Neural progenitor cell (in vitro differentiated cells): ENCODE results near the gene PEAK1. TPM values are rescaled to one million over a fixed set of nuclear protein-coding genes. Genes with fewer than 3 reads are reported as not detected.

ENCODE experiments used
- DNase-seq: peaks from one replicate; pipeline ENCODE4 v3.0.0-alpha.2; 2016; ENCODE audit warnings: low spot score
- H2AFZ ChIP-seq: fragments of 200-600 bp; sonication (generic); replicated peaks from 2 replicates; pipeline ENCODE4 v1.6.1; 2016; ENCODE audit warnings: antibody characterized with exemption
- H3F3A ChIP-seq: fragments of 200-600 bp; sonication (generic); 2 replicates; pipeline ENCODE4 v1.6.1; 2016; ENCODE audit warnings: antibody characterized with exemption, low read depth
- H3K27ac ChIP-seq: fragments of 200-600 bp; sonication (generic); 2 replicates; pipeline ENCODE4 v1.5.1; 2016; ENCODE audit warnings: mild to moderate bottlenecking
- H3K27me3 ChIP-seq: fragments of 200-600 bp; sonication (generic); 2 replicates; pipeline ENCODE4 v1.6.1; 2016; ENCODE audit warnings: mild to moderate bottlenecking, moderate library complexity
- H3K36me3 ChIP-seq: fragments of 200-600 bp; sonication (generic); 2 replicates; pipeline ENCODE4 v1.5.1; 2016
- H3K4me1 ChIP-seq: fragments of 200-600 bp; sonication (generic); 2 replicates; pipeline ENCODE4 v1.6.1; 2016; ENCODE audit warnings: mixed run types
- H3K4me2 ChIP-seq: fragments of 200-600 bp; sonication (generic); 2 replicates; pipeline ENCODE4 v1.6.1; 2016
- H3K4me3 ChIP-seq: fragments of 200-600 bp; sonication (generic); 2 replicates; pipeline ENCODE4 v1.5.1; 2016
- H3K79me2 ChIP-seq: fragments of 200-600 bp; sonication (generic); 2 replicates; pipeline ENCODE4 v1.6.1; 2016; ENCODE audit warnings: low read depth
- H3K9ac ChIP-seq: fragments of 200-600 bp; sonication (generic); 2 replicates; pipeline ENCODE4 v1.6.1; 2016
- H3K9me3 ChIP-seq: fragments of 200-600 bp; sonication (generic); 2 replicates; pipeline ENCODE4 v1.5.1; 2016; ENCODE audit warnings: low read depth
- H4K20me1 ChIP-seq: fragments of 200-600 bp; sonication (generic); 2 replicates; pipeline ENCODE4 v1.6.1; 2016; ENCODE audit warnings: low read depth
- H3K27ac Mint-ChIP-seq: 3 replicates; pipeline ENCODE4 v1.8.0; 2021; ENCODE audit warnings: mixed read lengths
- H3K27me3 Mint-ChIP-seq: 2 replicates; pipeline ENCODE4 v1.8.0; 2022; ENCODE audit warnings: low read depth, mild to moderate bottlenecking, inconsistent platforms, moderate library complexity, mixed read lengths; ENCODE audit not compliant: insufficient read depth
- H3K36me3 Mint-ChIP-seq: 3 replicates; pipeline ENCODE4 v1.8.0; 2021; ENCODE audit warnings: mixed read lengths
- H3K4me1 Mint-ChIP-seq: 3 replicates; pipeline ENCODE4 v1.8.0; 2021; ENCODE audit warnings: mixed read lengths
- H3K4me3 Mint-ChIP-seq: 3 replicates; pipeline ENCODE4 v1.8.0; 2021; ENCODE audit warnings: mild to moderate bottlenecking, moderate library complexity, mixed read lengths
- H3K9me3 Mint-ChIP-seq: 3 replicates; pipeline ENCODE4 v1.8.0; 2020; ENCODE audit warnings: mixed read lengths
- CTCF ChIP-seq: fragments of 200-600 bp; sonication (generic); IDR thresholded peaks from 2 replicates; pipeline ENCODE4 v1.5.1; 2017; ENCODE audit warnings: antibody characterized with exemption, mild to moderate bottlenecking
- EZH2 ChIP-seq: fragments of 200-600 bp; sonication (generic); IDR thresholded peaks from 2 replicates; pipeline ENCODE4 v1.6.1; 2017; ENCODE audit warnings: antibody characterized with exemption, mild to moderate bottlenecking, moderate library complexity
- EZH2phosphoT487 ChIP-seq: fragments of 200-600 bp; sonication (generic); IDR thresholded peaks from 2 replicates; pipeline ENCODE4 v1.6.1; 2017; ENCODE audit warnings: antibody characterized with exemption
- total RNA-seq: library from RNA; depleted of rRNA; stranded (reverse); fragments of >200 nt; gene quantifications from 2 replicates; pipeline ENCODE4 v1.2.3, GENCODE V29; 2015; ENCODE audit warnings: low replicate concordance

Gene PEAK1
- total RNA-seq, 1 donor from 2014 or later = 30.9 TPM

GRCh38 chr15:77295446-77295845 is 124.5 kb downstream of the PEAK1 start:
- H3K27ac ChIP-seq = no peak overlapping the region
- H3F3A ChIP-seq = no peaks in the 10 kb centered on the region
- no peaks in the 10 kb centered on the region for H3K36me3 Mint-ChIP-seq
- H3K9me3 ChIP-seq = no peaks in the 10 kb centered on the region
- H3K4me1 Mint-ChIP-seq = no peaks in the 10 kb centered on the region
- no peaks in the 10 kb centered on the region for H3K79me2 ChIP-seq
- no peaks in the 10 kb centered on the region for H3K27me3 Mint-ChIP-seq
- H3K4me2 ChIP-seq = no peak overlapping the region
- H3K9me3 Mint-ChIP-seq = no peaks in the 10 kb centered on the region
- H3K4me3 Mint-ChIP-seq = no peak overlapping the region
- no peak overlapping the region for H3K27ac Mint-ChIP-seq
- no peaks in the 10 kb centered on the region for H3K27me3 ChIP-seq
- H4K20me1 ChIP-seq = no peaks in the 10 kb centered on the region
- no peak overlapping the region for H2AFZ ChIP-seq
- H3K4me3 ChIP-seq = no peak overlapping the region
- no peaks in the 10 kb centered on the region for H3K36me3 ChIP-seq
- H3K4me1 ChIP-seq = no peaks in the 10 kb centered on the region
- no peak for DNase-seq
- H3K9ac ChIP-seq = no peak overlapping the region
- no peak for TF ChIP-seq CTCF
- TF ChIP-seq EZH2phosphoT487 = no peak
- no peak for TF ChIP-seq EZH2

- Histone ChIP-seq H3K9ac (no peak overlapping the region), H3K4me1 (no peaks in the 10 kb centered on the region), H3K36me3 (no peaks in the 10 kb centered on the region), H3K9me3 (no peaks in the 10 kb centered on the region), H2AFZ (no peak overlapping the region), H3K79me2 (no peaks in the 10 kb centered on the region), H3F3A (no peaks in the 10 kb centered on the region), H3K27me3 (no peaks in the 10 kb centered on the region), H3K4me2 (no peak overlapping the region), H3K4me3 (no peak overlapping the region), H3K27ac (no peak overlapping the region), H4K20me1 (no peaks in the 10 kb centered on the region)
- H3K4me3 Mint-ChIP-seq = no peak overlapping the region
- no peak overlapping the region for H3K27ac Mint-ChIP-seq
- no peaks in the 10 kb centered on the region for H3K4me1 Mint-ChIP-seq
- no peaks in the 10 kb centered on the region for H3K27me3 Mint-ChIP-seq
- no peaks in the 10 kb centered on the region for H3K36me3 Mint-ChIP-seq
- DNase-seq = no peak
- TF ChIP-seq CTCF (no peak), EZH2 (no peak), EZH2phosphoT487 (no peak)
- H3K9me3 Mint-ChIP-seq = no peaks in the 10 kb centered on the region
Observed at GRCh38 chr15:77292969-77293558, 126.8 kb downstream of the PEAK1 start.

- no peak overlapping the region for H3K27ac Mint-ChIP-seq
- H3K4me3 Mint-ChIP-seq = no peak overlapping the region
- H3K4me1 Mint-ChIP-seq = no peaks in the 10 kb centered on the region
- H4K20me1 ChIP-seq = no peaks in the 10 kb centered on the region
- no peaks in the 10 kb centered on the region for H3K27me3 ChIP-seq
- no peak overlapping the region for H3K4me2 ChIP-seq
- no peak overlapping the region for H3K9ac ChIP-seq
- H3K79me2 ChIP-seq = no peaks in the 10 kb centered on the region
- H3K9me3 Mint-ChIP-seq = no peaks in the 10 kb centered on the region
- no peak for DNase-seq
- H3K36me3 ChIP-seq = no peaks in the 10 kb centered on the region
- no peaks in the 10 kb centered on the region for H3K36me3 Mint-ChIP-seq
- H3K27ac ChIP-seq = no peak overlapping the region
- no peak overlapping the region for H3K4me3 ChIP-seq
- no peaks in the 10 kb centered on the region for H3K27me3 Mint-ChIP-seq
- no peaks in the 10 kb centered on the region for H3K4me1 ChIP-seq
- no peak overlapping the region for H2AFZ ChIP-seq
- no peaks in the 10 kb centered on the region for H3K9me3 ChIP-seq
- peaks cover 3% of the 10 kb centered on the region for H3F3A ChIP-seq
- TF ChIP-seq EZH2 = no peak
- TF ChIP-seq CTCF = no peak
- no peak for TF ChIP-seq EZH2phosphoT487
Observed at GRCh38 chr15:77291107-77291506, 128.8 kb downstream of the PEAK1 start.
